WTC11 (cell line): ENCODE measurements around the gene ZFHX3. TPM values are rescaled to one million over a fixed set of nuclear protein-coding genes. Genes with fewer than 3 reads are reported as not detected.
A peak's percentile ranks its signal among the peaks of the same experiment; 100 is the strongest.

Experiments used
- ATAC-seq: fragments of 200-7000 bp; cut with Tn5 transposase; 2 replicates; pipeline ENCODE4 v1.10.0; 2021; ENCODE audit warnings: mild to moderate bottlenecking, moderate library complexity
- CTCF ChIA-PET: fragments of 300-600 bp; sonication (Branson Sonifier 250); formaldehyde crosslinking; loops from one replicate; lab custom pipeline; 2021; ENCODE audit warnings: antibody characterized with exemption; lab: Charles Lee
- POLR2A ChIA-PET: fragments of 350-600 bp; sonication (Branson Sonifier 250); formaldehyde crosslinking; loops from one replicate; lab custom pipeline; 2021; ENCODE audit warnings: antibody characterized with exemption; lab: Charles Lee
- DNase-seq: peaks from one replicate; pipeline ENCODE4 v3.0.0; 2021; ENCODE audit warnings: low spot score
- H3K27ac Mint-ChIP-seq: 2 replicates; pipeline ENCODE4 v1.8.0; 2021; ENCODE audit warnings: mixed read lengths
- H3K27me3 Mint-ChIP-seq: 2 replicates; pipeline ENCODE4 v1.8.0; 2021; ENCODE audit warnings: low read depth, mild to moderate bottlenecking, moderate library complexity, mixed read lengths
- H3K36me3 Mint-ChIP-seq: 2 replicates; pipeline ENCODE4 v1.8.0; 2021; ENCODE audit warnings: mixed read lengths
- H3K4me1 Mint-ChIP-seq: 2 replicates; pipeline ENCODE4 v1.8.0; 2022; ENCODE audit warnings: mixed read lengths
- H3K4me3 Mint-ChIP-seq: 2 replicates; pipeline ENCODE4 v1.8.0; 2021; ENCODE audit warnings: mild to moderate bottlenecking, moderate library complexity, mixed read lengths
- H3K9me3 Mint-ChIP-seq: 2 replicates; pipeline ENCODE4 v1.8.0; 2021; ENCODE audit warnings: mixed read lengths
- ARID4B ChIP-seq: sonication (generic); formaldehyde crosslinking; IDR thresholded peaks from 2 replicates; pipeline ENCODE4 v1.8.0; 2023; ENCODE audit warnings: missing genetic modification reagents, mild to moderate bottlenecking, borderline replicate concordance
- CREM ChIP-seq: sonication (generic); formaldehyde crosslinking; IDR thresholded peaks from 2 replicates; pipeline ENCODE4 v1.8.1; 2022; ENCODE audit warnings: mild to moderate bottlenecking, missing genetic modification reagents, moderate library complexity
- GABPB1 ChIP-seq: sonication (generic); formaldehyde crosslinking; IDR thresholded peaks from 2 replicates; pipeline ENCODE4 v1.8.1; 2023; ENCODE audit warnings: mild to moderate bottlenecking, missing genetic modification reagents
- GTF2I ChIP-seq: fragments of 250-450 bp; sonication (Bioruptor Pico); conservative IDR thresholded peaks from 2 replicates; pipeline ENCODE4 v1.4.0; 2021; ENCODE audit warnings: mild to moderate bottlenecking
- HMGA2 ChIP-seq: fragments of 250-450 bp; sonication (Bioruptor Pico); IDR thresholded peaks from 2 replicates; pipeline ENCODE4 v1.4.0; 2021; ENCODE audit warnings: mild to moderate bottlenecking, moderate library complexity
- RELA ChIP-seq: sonication (generic); formaldehyde crosslinking; IDR thresholded peaks from 2 replicates; pipeline ENCODE4 v1.8.1; 2022; ENCODE audit warnings: missing genetic modification reagents, mild to moderate bottlenecking, borderline replicate concordance
- SMAD3 ChIP-seq: sonication (generic); formaldehyde crosslinking; IDR thresholded peaks from 2 replicates; pipeline ENCODE4 v1.8.0; 2022; ENCODE audit warnings: missing genetic modification reagents, mild to moderate bottlenecking, borderline replicate concordance
- SMAD4 ChIP-seq: sonication (generic); formaldehyde crosslinking; IDR thresholded peaks from 2 replicates; pipeline ENCODE4 v1.8.0; 2022; ENCODE audit warnings: mild to moderate bottlenecking, missing genetic modification reagents
- ZBTB43 ChIP-seq: sonication (generic); formaldehyde crosslinking; IDR thresholded peaks from 2 replicates; pipeline ENCODE4 v1.8.1; 2023; ENCODE audit warnings: mild to moderate bottlenecking, missing genetic modification reagents
- ZNF423 ChIP-seq: fragments of 250-450 bp; sonication (Bioruptor Pico); IDR thresholded peaks from 2 replicates; pipeline ENCODE4 v2.1.2; 2022; ENCODE audit warnings: mild to moderate bottlenecking, moderate library complexity
- total RNA-seq: library from RNA; stranded (reverse); gene quantifications from 3 replicates; pipeline ENCODE4 v1.2.3, GENCODE V29; 2021
- TF ChIP-seq, protein P1 (sequence below): fragments of 250-450 bp; sonication (Bioruptor Pico); IDR thresholded peaks from 2 replicates; pipeline ENCODE4 v1.9.0; 2021; ENCODE audit warnings: mild to moderate bottlenecking
- TF ChIP-seq, protein P2 (sequence below): sonication (generic); formaldehyde crosslinking; IDR thresholded peaks from 2 replicates; pipeline ENCODE4 v1.8.1; 2022; ENCODE audit warnings: low read depth, mild to moderate bottlenecking, moderate library complexity, missing genetic modification reagents, borderline replicate concordance

Gene ZFHX3
- total RNA-seq, 1 experiment from 2014 or later: 5.7 TPM

DNA sequence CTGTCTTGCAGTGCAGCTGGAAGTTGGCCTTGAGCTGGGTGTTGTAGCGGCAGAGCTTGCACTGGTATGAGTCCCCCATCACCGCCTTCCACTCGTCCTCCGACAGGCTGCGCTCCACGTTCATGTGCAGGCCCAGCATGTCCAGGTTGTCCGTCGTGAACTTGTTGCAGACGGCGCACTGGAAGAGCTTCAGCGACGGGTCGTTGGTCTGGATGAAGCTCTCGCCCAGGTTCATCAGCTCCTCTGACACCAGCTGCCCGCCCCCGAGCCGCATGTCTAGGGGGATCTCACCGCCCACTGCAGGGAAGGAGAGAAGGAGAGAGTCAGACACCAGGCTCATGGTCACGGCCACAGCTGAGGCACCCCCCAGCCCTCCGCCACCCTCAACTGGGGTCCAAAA, 97.3 kb downstream of the ZFHX3 start:
- H3K27me3 Mint-ChIP-seq: no peaks in the 10 kb centered on the region; the same call in 1 of the 2 replicates
- no peaks in the 10 kb centered on the region; the same call in 1 of the 2 replicates for H3K9me3 Mint-ChIP-seq
- H3K4me3 Mint-ChIP-seq: no peak overlapping the region
- ChIA-PET CTCF (interaction anchor here (0.6 to 1.0 kb wide), 2 partner anchors 11 to 595 kb away, joined by 3 to 4 read pairs; no protein-coding TSS in a partner anchor), POLR2A (interaction anchor here (0.5 kb wide), 1 partner anchor 1412 kb away, joined by 3 read pairs; no protein-coding TSS in a partner anchor)
- TF ChIP-seq, protein P1, sequence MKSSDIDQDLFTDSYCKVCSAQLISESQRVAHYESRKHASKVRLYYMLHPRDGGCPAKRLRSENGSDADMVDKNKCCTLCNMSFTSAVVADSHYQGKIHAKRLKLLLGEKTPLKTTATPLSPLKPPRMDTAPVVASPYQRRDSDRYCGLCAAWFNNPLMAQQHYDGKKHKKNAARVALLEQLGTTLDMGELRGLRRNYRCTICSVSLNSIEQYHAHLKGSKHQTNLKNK (CRISPR knock-in tag): no peak
- TF ChIP-seq CREM (CRISPR knock-in tag): no peak
- TF ChIP-seq RELA: no peak
- TF ChIP-seq, protein P2, sequence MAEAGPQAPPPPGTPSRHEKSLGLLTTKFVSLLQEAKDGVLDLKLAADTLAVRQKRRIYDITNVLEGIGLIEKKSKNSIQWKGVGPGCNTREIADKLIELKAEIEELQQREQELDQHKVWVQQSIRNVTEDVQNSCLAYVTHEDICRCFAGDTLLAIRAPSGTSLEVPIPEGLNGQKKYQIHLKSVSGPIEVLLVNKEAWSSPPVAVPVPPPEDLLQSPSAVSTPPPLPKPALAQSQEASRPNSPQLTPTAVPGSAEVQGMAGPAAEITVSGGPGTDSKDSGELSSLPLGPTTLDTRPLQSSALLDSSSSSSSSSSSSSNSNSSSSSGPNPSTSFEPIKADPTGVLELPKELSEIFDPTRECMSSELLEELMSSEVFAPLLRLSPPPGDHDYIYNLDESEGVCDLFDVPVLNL (CRISPR knock-in tag): no peak
- TF ChIP-seq ZNF423 (CRISPR knock-in tag): no peak
- no peak for TF ChIP-seq ZBTB43 (CRISPR knock-in tag)
- no peak for TF ChIP-seq GTF2I (CRISPR knock-in tag)
- TF ChIP-seq SMAD4 (CRISPR knock-in tag): no peak
- peaks cover 8% of the 10 kb centered on the region for H3K36me3 Mint-ChIP-seq
- ATAC-seq (no peak), DNase-seq (no peak)
- H3K4me1 Mint-ChIP-seq: peaks cover 31% of the 10 kb centered on the region
- no peak overlapping the region for H3K27ac Mint-ChIP-seq

DNA sequence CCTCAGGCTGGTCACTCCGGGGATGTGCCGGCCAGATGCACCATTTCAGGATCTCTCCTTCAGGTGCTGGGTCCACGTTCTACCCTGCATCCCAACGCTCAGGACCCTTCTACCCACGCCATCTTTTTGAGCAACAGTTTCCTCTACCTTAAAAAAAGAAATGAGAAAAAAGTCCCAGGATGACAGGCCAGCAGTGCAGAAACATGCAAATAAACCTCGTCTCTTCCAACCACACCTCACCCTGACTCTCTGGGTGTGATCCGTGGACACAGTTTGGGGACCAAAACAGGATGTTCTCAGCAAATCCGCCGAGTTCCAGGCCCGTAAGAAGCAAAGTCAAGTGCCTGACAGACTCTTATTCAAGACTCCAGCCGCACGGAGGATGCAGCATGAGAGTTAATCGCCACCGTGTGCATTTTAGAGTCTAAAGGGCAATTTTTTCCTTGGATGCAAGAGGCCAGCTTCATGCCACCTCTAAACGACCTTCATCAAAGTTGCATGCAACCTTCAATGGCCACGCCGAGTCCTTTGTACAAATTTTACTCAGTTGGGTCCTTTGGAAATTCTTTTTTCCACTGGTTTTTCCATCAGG, 99.6 kb downstream of the ZFHX3 start:
- ATAC-seq: no peak
- peaks cover 8% of the 10 kb centered on the region for H3K36me3 Mint-ChIP-seq
- no peak overlapping the region for H3K4me3 Mint-ChIP-seq
- H3K27ac Mint-ChIP-seq: no peak overlapping the region
- CTCF ChIA-PET: interaction anchor here (1.2 to 1.8 kb wide), 2 partner anchors 13 to 47 kb away, joined by 3 to 6 read pairs; no protein-coding TSS in a partner anchor
- TF ChIP-seq HMGA2: no peak
- TF ChIP-seq, all 79 proteins: peak for 0
- DNase-seq: no peak
- no peaks in the 10 kb centered on the region; the same call in 1 of the 2 replicates for H3K27me3 Mint-ChIP-seq
- H3K9me3 Mint-ChIP-seq: no peaks in the 10 kb centered on the region; the same call in 1 of the 2 replicates
- peaks cover 34% of the 10 kb centered on the region for H3K4me1 Mint-ChIP-seq
- POLR2A ChIA-PET: interaction anchor here (0.6 kb wide), 1 partner anchor 1322 kb away, joined by 3 read pairs; the partner anchor contains the start of gene MARVELD3

DNA sequence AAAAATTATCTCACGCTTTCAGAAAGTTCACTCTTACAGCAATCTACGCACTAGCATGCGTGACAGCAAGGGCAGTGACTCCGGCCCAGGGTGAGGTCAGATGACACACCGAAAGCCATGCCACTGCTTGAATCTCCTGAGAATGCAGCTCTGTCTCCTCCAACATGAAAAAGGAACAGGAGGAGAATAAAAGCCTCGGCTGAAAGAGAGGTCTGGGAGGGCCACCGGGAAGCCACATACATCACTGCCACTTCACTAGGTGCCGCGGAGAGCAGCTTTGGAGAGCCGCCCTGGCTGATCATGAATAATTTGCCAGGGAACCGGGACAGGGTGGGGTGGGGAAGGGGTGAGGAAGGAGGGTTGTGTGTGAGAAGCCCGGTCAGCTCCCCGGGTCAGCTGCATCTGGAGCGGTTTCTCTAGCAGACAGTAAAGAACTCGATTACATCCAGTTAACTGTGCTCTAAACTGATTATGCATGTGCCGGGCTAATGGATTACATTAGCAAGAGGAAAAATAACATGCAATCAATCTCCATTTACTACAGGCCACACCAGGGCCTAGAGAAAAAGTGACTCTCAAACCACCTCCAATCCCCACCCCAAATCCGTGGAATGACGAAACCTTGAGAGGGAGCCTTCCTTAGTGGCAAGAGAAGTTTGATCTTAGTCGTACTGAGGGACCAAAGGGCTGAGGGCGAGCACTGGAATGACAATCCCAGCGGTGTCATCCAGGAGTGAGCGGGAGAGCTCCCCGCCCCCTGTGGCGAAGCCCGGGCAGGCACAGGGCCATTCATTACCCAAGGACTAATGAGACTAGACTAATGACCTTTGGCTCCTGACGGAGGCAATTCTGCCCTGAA, 100.3 kb downstream of the ZFHX3 start:
- CTCF ChIA-PET: interaction anchor here (1.2 to 1.8 kb wide), 2 partner anchors 14 to 48 kb away, joined by 3 to 6 read pairs; no protein-coding TSS in a partner anchor

More for the DNA sequence above, 100.3 kb downstream of the ZFHX3 start:
- Mint-ChIP-seq H3K27ac (no peak overlapping the region; the same call in 1 of the 2 replicates), H3K4me1 (peaks cover 30% of the 10 kb centered on the region), H3K27me3 (no peaks in the 10 kb centered on the region; the same call in 1 of the 2 replicates), H3K36me3 (peaks cover 8% of the 10 kb centered on the region), H3K4me3 (no peak overlapping the region), H3K9me3 (no peaks in the 10 kb centered on the region; the same call in 1 of the 2 replicates)
- POLR2A ChIA-PET: no interaction called here
- DNase-seq (no peak), ATAC-seq (0 out of 2 replicates have a peak, but pooled peaks have one; percentile 48)
- no peak for TF ChIP-seq ARID4B (CRISPR knock-in tag)
- TF ChIP-seq SMAD3 (CRISPR knock-in tag): no peak
- 0 out of 2 replicates have a peak, but pooled peaks have one; percentile 18 for TF ChIP-seq GABPB1 (CRISPR knock-in tag)
